ENCODE measurements around the gene CORO1A.

- TF ChIP-seq CTCF (IDR thresholded peaks at IDR 0.05) (no peak), POLR2A (IDR thresholded peaks at IDR 0.05) (no peak)
Measured at GRCh38 chr16:30144017-30144416, 39.4 kb upstream of the CORO1A start.
